GM23338 (cell line): ENCODE results near the gene EEF1AKMT4. TPM values are rescaled to one million over a fixed set of nuclear protein-coding genes. Genes with fewer than 3 reads are reported as not detected.

Experiments
- ATAC-seq: fragments of 200-7000 bp; cut with Tn5 transposase; 3 replicates; pipeline ENCODE4 v1.9.1; 2020
- DNase-seq: peaks from one replicate; pipeline ENCODE4 v3.0.0-alpha.2; 2015; ENCODE audit warnings: low spot score
- H2AFZ ChIP-seq: fragments of 200-600 bp; sonication (generic); 2 replicates; pipeline ENCODE4 v1.8.0; 2016; ENCODE audit warnings: antibody characterized with exemption, mild to moderate bottlenecking, moderate library complexity
- H3F3A ChIP-seq: fragments of 200-600 bp; sonication (generic); replicated peaks from 2 replicates; pipeline ENCODE4 v1.8.0; 2017; ENCODE audit warnings: antibody characterized with exemption, mixed run types, low read depth
- H3K27ac ChIP-seq: fragments of 200-600 bp; sonication (generic); 2 replicates; pipeline ENCODE4 v1.6.1; 2016; ENCODE audit warnings: low read depth
- H3K27me3 ChIP-seq: fragments of 200-600 bp; sonication (generic); 2 replicates; pipeline ENCODE4 v1.8.0; 2016; ENCODE audit warnings: mild to moderate bottlenecking, mixed run types, moderate library complexity; ENCODE audit not compliant: insufficient read depth
- H3K36me3 ChIP-seq: fragments of 200-600 bp; sonication (generic); 2 replicates; pipeline ENCODE4 v1.8.0; 2016; ENCODE audit warnings: mild to moderate bottlenecking; ENCODE audit not compliant: insufficient read depth
- H3K4me1 ChIP-seq: fragments of 200-600 bp; sonication (generic); 2 replicates; pipeline ENCODE4 v1.8.0; 2016; ENCODE audit warnings: mild to moderate bottlenecking, moderate library complexity; ENCODE audit not compliant: insufficient read depth
- H3K4me2 ChIP-seq: fragments of 200-600 bp; sonication (generic); 2 replicates; pipeline ENCODE4 v1.7.1; 2017; ENCODE audit warnings: mixed run types
- H3K4me3 ChIP-seq: fragments of 200-600 bp; sonication (generic); 2 replicates; pipeline ENCODE4 v1.6.1; 2016; ENCODE audit warnings: mixed run types
- H3K79me2 ChIP-seq: fragments of 200-600 bp; sonication (generic); replicated peaks from 2 replicates; pipeline ENCODE4 v1.8.0; 2017; ENCODE audit warnings: mild to moderate bottlenecking; ENCODE audit not compliant: insufficient read depth
- H3K9me2 ChIP-seq: fragments of 200-600 bp; sonication (generic); 2 replicates; pipeline ENCODE4 v1.8.0; 2017; ENCODE audit not compliant: insufficient read depth
- H4K20me1 ChIP-seq: fragments of 200-600 bp; sonication (generic); replicated peaks from 2 replicates; pipeline ENCODE4 v1.8.0; 2017; ENCODE audit warnings: mild to moderate bottlenecking; ENCODE audit not compliant: insufficient read depth
- H3K27ac Mint-ChIP-seq: 2 replicates; pipeline ENCODE4 v1.8.0; 2020; ENCODE audit warnings: inconsistent platforms, mild to moderate bottlenecking, moderate library complexity, mixed read lengths
- H3K27me3 Mint-ChIP-seq: 3 replicates; pipeline ENCODE4 v1.8.0; 2022; ENCODE audit warnings: low read depth, mild to moderate bottlenecking, moderate library complexity, mixed read lengths, inconsistent platforms; ENCODE audit not compliant: insufficient read depth, poor library complexity
- H3K36me3 Mint-ChIP-seq: 3 replicates; pipeline ENCODE4 v1.8.0; 2021; ENCODE audit warnings: low read depth, mild to moderate bottlenecking, inconsistent platforms, moderate library complexity, mixed read lengths
- H3K4me1 Mint-ChIP-seq: 3 replicates; pipeline ENCODE4 v1.8.0; 2020; ENCODE audit warnings: mild to moderate bottlenecking, inconsistent platforms, mixed read lengths
- H3K4me3 Mint-ChIP-seq: 3 replicates; pipeline ENCODE4 v1.8.0; 2021; ENCODE audit warnings: moderate library complexity, mild to moderate bottlenecking, inconsistent platforms, mixed read lengths
- H3K9me3 Mint-ChIP-seq: 3 replicates; pipeline ENCODE4 v1.8.0; 2020; ENCODE audit warnings: moderate library complexity, mild to moderate bottlenecking, inconsistent platforms, mixed read lengths
- CREB1 ChIP-seq: fragments of 250-450 bp; sonication (Bioruptor Pico); IDR thresholded peaks from 2 replicates; pipeline ENCODE4 v1.5.0; 2020; ENCODE audit warnings: low read depth, mild to moderate bottlenecking, moderate library complexity
- EZH2 ChIP-seq: fragments of 200-600 bp; sonication (generic); IDR thresholded peaks from one replicate; pipeline ENCODE4 v1.8.0; 2017; ENCODE audit warnings: antibody characterized with exemption, mild to moderate bottlenecking, low read depth; ENCODE audit not compliant: unreplicated experiment
- EZH2phosphoT487 ChIP-seq: fragments of 200-600 bp; sonication (generic); IDR thresholded peaks from one replicate; pipeline ENCODE4 v1.8.1; 2018; ENCODE audit warnings: antibody characterized with exemption; ENCODE audit not compliant: unreplicated experiment
- JUNB ChIP-seq: IDR thresholded peaks from one replicate; pipeline ENCODE4 v1.6.1; 2016; ENCODE audit warnings: antibody characterized with exemption; ENCODE audit not compliant: unreplicated experiment
- NANOG ChIP-seq: IDR thresholded peaks from 2 replicates; pipeline ENCODE4 v1.6.1; 2016; ENCODE audit warnings: antibody characterized with exemption, borderline replicate concordance
- POLR2AphosphoS5 ChIP-seq: IDR thresholded peaks from 2 replicates; pipeline ENCODE4 v1.6.1; 2016; ENCODE audit warnings: antibody characterized with exemption, low read depth
- REST ChIP-seq: IDR thresholded peaks from one replicate; pipeline ENCODE4 v1.6.1; 2018; ENCODE audit warnings: antibody characterized with exemption; ENCODE audit not compliant: unreplicated experiment
- STAT1 ChIP-seq: IDR thresholded peaks from one replicate; pipeline ENCODE4 v1.6.1; 2016; ENCODE audit warnings: antibody characterized with exemption; ENCODE audit not compliant: unreplicated experiment
- ZNF114 ChIP-seq: fragments of 250-450 bp; sonication (Bioruptor Pico); IDR thresholded peaks from 2 replicates; pipeline ENCODE4 v1.5.0; 2020; ENCODE audit warnings: mild to moderate bottlenecking, moderate library complexity
- ZNF331 ChIP-seq: fragments of 250-450 bp; sonication (Bioruptor Pico); IDR thresholded peaks from 2 replicates; pipeline ENCODE4 v1.5.0; 2020; ENCODE audit warnings: low read depth, mild to moderate bottlenecking, moderate library complexity
- polyA plus RNA-seq: library from polyadenylated mRNA; unstranded; fragments of >200 nt; fragmentation: Nextera tagmentation; extraction: Ambion mirVana; gene quantifications from 2 replicates; pipeline ENCODE4 v1.2.1, GENCODE V29; 2016
- total RNA-seq: library from RNA; depleted of rRNA; stranded (reverse); fragments of >200 nt; shearing (Covaris generic); gene quantifications from 2 replicates; pipeline ENCODE4 v1.2.3, GENCODE V29; 2014
- TF ChIP-seq, protein P1 (sequence below): fragments of 250-450 bp; sonication (Bioruptor Pico); IDR thresholded peaks from 2 replicates; pipeline ENCODE4 v1.5.0; 2020; ENCODE audit warnings: mild to moderate bottlenecking, moderate library complexity
- TF ChIP-seq, protein P2 (sequence below), 2 experiments: fragments of 200-600 bp in 1 of 2; sonication (generic) in 1 of 2; conservative IDR thresholded peaks; 2 replicates each; pipeline versions ENCODE4 v1.5.1 to v1.6.1; 2016 to 2017; ENCODE audit warnings: antibody characterized with exemption in 2 of 2, low read depth in 2 of 2, mild to moderate bottlenecking in 2 of 2, moderate library complexity in 1 of 2
- TF ChIP-seq, protein P3 (sequence below): IDR thresholded peaks from 2 replicates; pipeline ENCODE4 v1.6.1; 2016; ENCODE audit warnings: antibody characterized with exemption

The EEF1AKMT4 gene
- total and polyA plus RNA-seq, 2 experiments from 2014 or later, result 12.9 to 14.3 TPM

DNA sequence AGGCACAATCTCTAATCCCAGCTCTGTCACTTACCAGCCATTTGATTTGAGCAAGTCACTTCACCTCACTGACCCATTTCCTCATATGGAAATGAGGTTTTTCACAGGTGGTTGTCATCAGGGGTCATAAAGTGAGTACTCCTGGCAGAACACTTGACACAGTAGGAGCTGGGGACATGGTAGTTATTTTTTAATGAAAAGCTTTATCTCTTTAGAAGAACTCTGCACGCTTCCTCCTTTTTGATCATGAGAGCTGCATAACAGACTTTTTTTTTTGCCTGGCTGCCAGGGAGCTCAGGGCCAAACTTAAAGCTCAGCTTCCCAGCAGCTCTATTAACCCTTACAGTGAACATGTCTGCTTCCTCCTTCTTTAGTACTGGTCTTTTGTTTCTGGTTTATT is 11.7 kb upstream of the EEF1AKMT4 start:
- peaks cover 12% of the 10 kb centered on the region for H3K4me1 Mint-ChIP-seq
- Histone ChIP-seq H3K4me2 (no peak overlapping the region), H2AFZ (no peak overlapping the region), H3K4me1 (no peaks in the 10 kb centered on the region), H3F3A (no peaks in the 10 kb centered on the region), H3K79me2 (no peaks in the 10 kb centered on the region), H3K27me3 (peaks cover 28% of the 10 kb centered on the region), H3K36me3 (no peaks in the 10 kb centered on the region; the same call in 1 of the 2 replicates), H4K20me1 (peaks cover 12% of the 10 kb centered on the region), H3K27ac (no peak overlapping the region), H3K9me2 (no peaks in the 10 kb centered on the region), H3K4me3 (no peak overlapping the region)
- peaks cover 19% of the 10 kb centered on the region for H3K27me3 Mint-ChIP-seq
- H3K4me3 Mint-ChIP-seq, result no peak overlapping the region
- H3K9me3 Mint-ChIP-seq, result no peaks in the 10 kb centered on the region; the same call in 2 of the 3 replicates
- H3K36me3 Mint-ChIP-seq, result peaks cover 7% of the 10 kb centered on the region
- DNase-seq, result no peak
- TF ChIP-seq NANOG (no peak), EZH2phosphoT487 (no peak), ZNF114 (no peak), POLR2AphosphoS5 (no peak), ZNF331 (no peak), JUNB (no peak), EZH2 (no peak), STAT1 (no peak), REST (no peak), CREB1 (no peak)
- TF ChIP-seq, protein P1, sequence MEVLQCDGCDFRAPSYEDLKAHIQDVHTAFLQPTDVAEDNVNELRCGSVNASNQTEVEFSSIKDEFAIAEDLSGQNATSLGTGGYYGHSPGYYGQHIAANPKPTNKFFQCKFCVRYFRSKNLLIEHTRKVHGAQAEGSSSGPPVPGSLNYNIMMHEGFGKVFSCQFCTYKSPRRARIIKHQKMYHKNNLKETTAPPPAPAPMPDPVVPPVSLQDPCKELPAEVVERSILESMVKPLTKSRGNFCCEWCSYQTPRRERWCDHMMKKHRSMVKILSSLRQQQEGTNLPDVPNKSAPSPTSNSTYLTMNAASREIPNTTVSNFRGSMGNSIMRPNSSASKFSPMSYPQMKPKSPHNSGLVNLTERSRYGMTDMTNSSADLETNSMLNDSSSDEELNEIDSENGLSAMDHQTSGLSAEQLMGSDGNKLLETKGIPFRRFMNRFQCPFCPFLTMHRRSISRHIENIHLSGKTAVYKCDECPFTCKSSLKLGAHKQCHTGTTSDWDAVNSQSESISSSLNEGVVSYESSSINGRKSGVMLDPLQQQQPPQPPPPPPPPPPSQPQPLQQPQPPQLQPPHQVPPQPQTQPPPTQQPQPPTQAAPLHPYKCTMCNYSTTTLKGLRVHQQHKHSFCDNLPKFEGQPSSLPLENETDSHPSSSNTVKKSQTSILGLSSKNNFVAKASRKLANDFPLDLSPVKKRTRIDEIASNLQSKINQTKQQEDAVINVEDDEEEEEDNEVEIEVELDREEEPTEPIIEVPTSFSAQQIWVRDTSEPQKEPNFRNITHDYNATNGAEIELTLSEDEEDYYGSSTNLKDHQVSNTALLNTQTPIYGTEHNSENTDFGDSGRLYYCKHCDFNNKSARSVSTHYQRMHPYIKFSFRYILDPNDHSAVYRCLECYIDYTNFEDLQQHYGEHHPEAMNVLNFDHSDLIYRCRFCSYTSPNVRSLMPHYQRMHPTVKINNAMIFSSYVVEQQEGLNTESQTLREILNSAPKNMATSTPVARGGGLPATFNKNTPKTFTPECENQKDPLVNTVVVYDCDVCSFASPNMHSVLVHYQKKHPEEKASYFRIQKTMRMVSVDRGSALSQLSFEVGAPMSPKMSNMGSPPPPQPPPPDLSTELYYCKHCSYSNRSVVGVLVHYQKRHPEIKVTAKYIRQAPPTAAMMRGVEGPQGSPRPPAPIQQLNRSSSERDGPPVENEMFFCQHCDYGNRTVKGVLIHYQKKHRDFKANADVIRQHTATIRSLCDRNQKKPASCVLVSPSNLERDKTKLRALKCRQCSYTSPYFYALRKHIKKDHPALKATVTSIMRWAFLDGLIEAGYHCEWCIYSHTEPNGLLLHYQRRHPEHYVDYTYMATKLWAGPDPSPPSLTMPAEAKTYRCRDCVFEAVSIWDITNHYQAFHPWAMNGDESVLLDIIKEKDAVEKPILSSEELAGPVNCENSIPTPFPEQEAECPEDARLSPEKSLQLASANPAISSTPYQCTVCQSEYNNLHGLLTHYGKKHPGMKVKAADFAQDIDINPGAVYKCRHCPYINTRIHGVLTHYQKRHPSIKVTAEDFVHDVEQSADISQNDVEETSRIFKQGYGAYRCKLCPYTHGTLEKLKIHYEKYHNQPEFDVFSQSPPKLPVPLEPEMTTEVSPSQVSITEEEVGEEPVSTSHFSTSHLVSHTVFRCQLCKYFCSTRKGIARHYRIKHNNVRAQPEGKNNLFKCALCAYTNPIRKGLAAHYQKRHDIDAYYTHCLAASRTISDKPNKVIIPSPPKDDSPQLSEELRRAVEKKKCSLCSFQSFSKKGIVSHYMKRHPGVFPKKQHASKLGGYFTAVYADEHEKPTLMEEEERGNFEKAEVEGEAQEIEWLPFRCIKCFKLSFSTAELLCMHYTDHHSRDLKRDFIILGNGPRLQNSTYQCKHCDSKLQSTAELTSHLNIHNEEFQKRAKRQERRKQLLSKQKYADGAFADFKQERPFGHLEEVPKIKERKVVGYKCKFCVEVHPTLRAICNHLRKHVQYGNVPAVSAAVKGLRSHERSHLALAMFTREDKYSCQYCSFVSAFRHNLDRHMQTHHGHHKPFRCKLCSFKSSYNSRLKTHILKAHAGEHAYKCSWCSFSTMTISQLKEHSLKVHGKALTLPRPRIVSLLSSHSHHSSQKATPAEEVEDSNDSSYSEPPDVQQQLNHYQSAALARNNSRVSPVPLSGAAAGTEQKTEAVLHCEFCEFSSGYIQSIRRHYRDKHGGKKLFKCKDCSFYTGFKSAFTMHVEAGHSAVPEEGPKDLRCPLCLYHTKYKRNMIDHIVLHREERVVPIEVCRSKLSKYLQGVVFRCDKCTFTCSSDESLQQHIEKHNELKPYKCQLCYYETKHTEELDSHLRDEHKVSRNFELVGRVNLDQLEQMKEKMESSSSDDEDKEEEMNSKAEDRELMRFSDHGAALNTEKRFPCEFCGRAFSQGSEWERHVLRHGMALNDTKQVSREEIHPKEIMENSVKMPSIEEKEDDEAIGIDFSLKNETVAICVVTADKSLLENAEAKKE (CRISPR knock-in tag), result no peak
- TF ChIP-seq, protein P2, sequence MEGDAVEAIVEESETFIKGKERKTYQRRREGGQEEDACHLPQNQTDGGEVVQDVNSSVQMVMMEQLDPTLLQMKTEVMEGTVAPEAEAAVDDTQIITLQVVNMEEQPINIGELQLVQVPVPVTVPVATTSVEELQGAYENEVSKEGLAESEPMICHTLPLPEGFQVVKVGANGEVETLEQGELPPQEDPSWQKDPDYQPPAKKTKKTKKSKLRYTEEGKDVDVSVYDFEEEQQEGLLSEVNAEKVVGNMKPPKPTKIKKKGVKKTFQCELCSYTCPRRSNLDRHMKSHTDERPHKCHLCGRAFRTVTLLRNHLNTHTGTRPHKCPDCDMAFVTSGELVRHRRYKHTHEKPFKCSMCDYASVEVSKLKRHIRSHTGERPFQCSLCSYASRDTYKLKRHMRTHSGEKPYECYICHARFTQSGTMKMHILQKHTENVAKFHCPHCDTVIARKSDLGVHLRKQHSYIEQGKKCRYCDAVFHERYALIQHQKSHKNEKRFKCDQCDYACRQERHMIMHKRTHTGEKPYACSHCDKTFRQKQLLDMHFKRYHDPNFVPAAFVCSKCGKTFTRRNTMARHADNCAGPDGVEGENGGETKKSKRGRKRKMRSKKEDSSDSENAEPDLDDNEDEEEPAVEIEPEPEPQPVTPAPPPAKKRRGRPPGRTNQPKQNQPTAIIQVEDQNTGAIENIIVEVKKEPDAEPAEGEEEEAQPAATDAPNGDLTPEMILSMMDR (conservative IDR thresholded peaks at IDR 0.05; ENCODE audit: low read depth in 2 of 2), result no peak
- TF ChIP-seq, protein P3, sequence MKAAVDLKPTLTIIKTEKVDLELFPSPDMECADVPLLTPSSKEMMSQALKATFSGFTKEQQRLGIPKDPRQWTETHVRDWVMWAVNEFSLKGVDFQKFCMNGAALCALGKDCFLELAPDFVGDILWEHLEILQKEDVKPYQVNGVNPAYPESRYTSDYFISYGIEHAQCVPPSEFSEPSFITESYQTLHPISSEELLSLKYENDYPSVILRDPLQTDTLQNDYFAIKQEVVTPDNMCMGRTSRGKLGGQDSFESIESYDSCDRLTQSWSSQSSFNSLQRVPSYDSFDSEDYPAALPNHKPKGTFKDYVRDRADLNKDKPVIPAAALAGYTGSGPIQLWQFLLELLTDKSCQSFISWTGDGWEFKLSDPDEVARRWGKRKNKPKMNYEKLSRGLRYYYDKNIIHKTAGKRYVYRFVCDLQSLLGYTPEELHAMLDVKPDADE, result no peak
- H3K27ac Mint-ChIP-seq, result no peak overlapping the region
- ATAC-seq, result no peak
